Measurements from ENCODE around the gene MGP.

The MGP gene

DNA sequence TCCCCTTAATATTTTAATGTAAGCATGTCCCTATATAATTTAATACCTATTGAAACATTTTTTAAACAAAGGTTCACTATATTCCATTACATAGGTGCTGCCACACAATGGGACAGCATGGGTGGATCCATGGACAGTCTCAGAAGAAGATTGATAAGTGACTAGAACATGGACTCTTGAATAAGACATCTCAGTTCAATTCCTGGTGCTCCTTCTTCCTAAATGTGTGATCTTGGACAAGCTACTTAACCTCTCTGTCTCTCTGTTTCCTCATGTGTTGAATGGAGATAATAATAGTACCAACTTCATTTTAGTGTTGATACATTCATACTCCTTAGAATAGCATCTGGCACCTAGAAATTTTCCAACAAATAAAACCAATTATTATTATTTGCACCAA is 41.3 kb downstream of the MGP start:
- H3K79me2 ChIP-seq (ENCODE audit: control insufficient read depth, insufficient read depth, low read length, unreplicated experiment) = no peaks in the 10 kb centered on the region
- no peaks in the 10 kb centered on the region for H3K36me3 ChIP-seq (ENCODE audit: insufficient read depth, low read length)
- no peak overlapping the region for H2AFZ ChIP-seq (ENCODE audit: low read length, unreplicated experiment)
- peaks cover 30% of the 10 kb centered on the region for H3K4me1 ChIP-seq (ENCODE audit: control insufficient read depth, insufficient read depth, low read length, unreplicated experiment)
- no peaks in the 10 kb centered on the region for H3K27me3 ChIP-seq (ENCODE audit: insufficient read depth, low read length)
- no peak overlapping the region for H3K4me3 ChIP-seq (ENCODE audit: low read depth, low read length)
- H3K27ac ChIP-seq (ENCODE audit: low read depth, low read length) = no peak overlapping the region

DNA sequence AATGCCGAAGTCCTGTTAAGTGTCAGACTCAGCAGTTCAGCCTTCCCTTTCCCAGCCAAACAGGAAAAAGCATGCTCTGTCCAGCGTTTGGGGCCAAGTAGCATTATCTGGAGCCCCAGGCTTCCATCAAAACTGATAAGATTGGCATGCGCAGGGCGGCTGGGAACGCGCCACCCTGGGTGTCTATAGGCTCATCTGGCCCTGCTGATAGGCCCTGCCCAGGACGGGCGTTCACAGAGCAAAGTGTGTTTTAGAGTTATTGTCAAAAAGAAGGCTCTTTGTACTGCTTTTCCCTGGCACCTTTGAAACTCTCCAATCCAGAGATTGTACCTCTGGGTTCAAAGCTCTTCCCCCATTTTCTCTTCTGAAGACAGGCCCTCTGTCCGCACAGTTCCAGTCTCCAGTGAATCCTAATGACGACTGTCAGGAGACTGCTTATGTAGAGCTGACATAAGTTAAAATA is 42.2 kb downstream of the MGP start, which contains the start of gene ART4:
ART4 (minus strand) TSS at position 102 of the 463 bp plus-strand sequence. CDS start 413 bp downstream, outside the sequence.
- Histone ChIP-seq H3K79me2 (ENCODE audit: control insufficient read depth, insufficient read depth, low read length, unreplicated experiment) (no peaks in the 10 kb centered on the region), H3K4me3 (ENCODE audit: low read depth, low read length) (peak within 1 kb of the TSS; percentile 32; the same call in 1 of the 2 replicates), H3K4me1 (ENCODE audit: control insufficient read depth, insufficient read depth, low read length, unreplicated experiment) (peaks cover 31% of the 10 kb centered on the region), H3K36me3 (ENCODE audit: insufficient read depth, low read length) (no peaks in the 10 kb centered on the region), H3K27me3 (ENCODE audit: insufficient read depth, low read length) (no peaks in the 10 kb centered on the region), H2AFZ (ENCODE audit: low read length, unreplicated experiment) (peak within 1 kb of the TSS; percentile 30), H3K27ac (ENCODE audit: low read depth, low read length) (peak within 1 kb of the TSS; percentile 84)

DNA sequence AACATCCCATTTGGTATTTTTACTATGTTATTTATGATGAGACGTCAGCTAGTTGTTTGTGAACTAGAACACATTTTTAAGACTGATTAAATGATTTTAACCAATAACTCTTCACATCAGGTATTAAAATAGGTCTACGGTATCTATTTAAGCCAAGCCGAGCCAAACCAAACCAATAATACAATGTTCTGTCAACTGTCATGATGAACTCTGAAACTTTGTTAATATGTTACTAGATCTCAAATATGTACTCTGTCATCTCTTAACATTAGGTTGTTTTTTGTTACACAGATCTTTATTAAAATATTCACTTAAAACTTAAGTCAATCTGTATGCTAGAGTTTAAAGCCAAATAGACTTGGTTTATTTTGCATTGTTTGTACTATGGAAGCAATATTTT is 43.3 kb downstream of the MGP start:
- Histone ChIP-seq H3K36me3 (ENCODE audit: insufficient read depth, low read length) (no peaks in the 10 kb centered on the region), H2AFZ (ENCODE audit: low read length, unreplicated experiment) (peak overlapping the region; percentile 30), H3K27me3 (ENCODE audit: insufficient read depth, low read length) (no peaks in the 10 kb centered on the region), H3K4me3 (ENCODE audit: low read depth, low read length) (peak overlapping the region; percentile 32; the same call in 1 of the 2 replicates), H3K4me1 (ENCODE audit: control insufficient read depth, insufficient read depth, low read length, unreplicated experiment) (peaks cover 41% of the 10 kb centered on the region), H3K79me2 (ENCODE audit: control insufficient read depth, insufficient read depth, low read length, unreplicated experiment) (no peaks in the 10 kb centered on the region), H3K27ac (ENCODE audit: low read depth, low read length) (peak overlapping the region; percentile 84)

DNA sequence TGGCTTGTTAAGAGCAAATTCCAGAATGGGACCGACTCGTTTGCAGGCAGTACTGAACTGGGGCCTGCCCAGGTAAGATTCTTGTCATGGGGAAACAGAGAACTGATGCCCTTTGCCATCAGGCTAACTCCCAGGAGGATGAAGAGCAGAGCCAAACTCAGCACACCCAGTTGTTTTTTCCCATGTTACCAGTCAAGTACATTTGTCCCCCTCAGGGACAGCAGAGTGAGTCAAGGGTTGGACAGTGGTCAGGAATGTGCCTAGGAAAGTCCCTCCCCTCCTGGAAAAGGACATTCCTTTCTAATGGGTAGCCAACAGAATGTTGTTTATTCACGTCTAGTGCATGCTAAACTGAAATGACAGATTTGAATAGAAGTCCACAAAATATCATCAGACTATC is 43.9 kb downstream of the MGP start:
- H3K79me2 ChIP-seq (ENCODE audit: control insufficient read depth, insufficient read depth, low read length, unreplicated experiment) = no peaks in the 10 kb centered on the region
- H3K27ac ChIP-seq (ENCODE audit: low read depth, low read length) = peak overlapping the region; percentile 84
- H2AFZ ChIP-seq (ENCODE audit: low read length, unreplicated experiment) = no peak overlapping the region
- peak overlapping the region; percentile 15; the same call in 1 of the 2 replicates for H3K4me3 ChIP-seq (ENCODE audit: low read depth, low read length)
- no peaks in the 10 kb centered on the region for H3K27me3 ChIP-seq (ENCODE audit: insufficient read depth, low read length)
- no peaks in the 10 kb centered on the region for H3K36me3 ChIP-seq (ENCODE audit: insufficient read depth, low read length)
- H3K4me1 ChIP-seq (ENCODE audit: control insufficient read depth, insufficient read depth, low read length, unreplicated experiment) = peaks cover 44% of the 10 kb centered on the region

DNA sequence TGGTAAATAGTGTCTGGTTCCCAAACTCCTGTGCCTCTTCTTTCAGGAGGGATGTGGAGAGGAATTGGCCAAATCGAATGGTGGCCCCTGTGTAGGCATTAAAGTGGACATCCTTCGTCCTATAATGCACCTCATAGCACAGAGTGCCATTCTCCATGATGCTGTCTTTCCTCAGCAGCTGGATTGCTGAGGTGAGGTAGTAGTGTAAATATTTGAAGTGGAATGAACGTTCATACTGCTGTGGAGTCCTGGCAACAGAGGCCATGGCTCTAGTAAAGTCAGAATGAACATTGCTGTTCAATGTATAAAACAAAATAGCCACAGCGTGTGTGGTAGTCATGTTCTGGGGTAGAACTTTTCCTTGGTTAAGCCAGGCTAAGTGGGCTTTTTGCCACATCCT is 45.0 kb downstream of the MGP start:
- no peaks in the 10 kb centered on the region for H3K27me3 ChIP-seq (ENCODE audit: insufficient read depth, low read length)

DNA sequence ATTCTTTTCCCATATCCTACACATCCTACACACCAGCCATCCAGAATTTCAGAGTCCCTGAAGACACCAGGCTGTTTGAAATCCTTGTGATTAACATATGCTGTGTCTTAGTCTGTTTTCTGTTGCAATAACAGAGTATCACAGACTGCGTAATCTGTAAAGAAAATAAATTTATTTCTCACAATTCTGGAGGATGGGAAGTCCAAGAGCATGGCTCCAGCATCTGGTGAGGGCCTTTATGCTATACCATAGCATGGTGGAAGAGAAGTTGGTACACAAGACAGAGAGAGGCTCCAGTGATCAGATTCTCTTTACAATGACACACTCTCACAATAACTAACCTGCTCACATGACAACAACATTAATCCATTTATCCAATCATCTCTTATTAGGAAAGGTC is 46.4 kb downstream of the MGP start:
- H3K27me3 ChIP-seq (ENCODE audit: insufficient read depth, low read length) = no peaks in the 10 kb centered on the region
- no peaks in the 10 kb centered on the region for H3K79me2 ChIP-seq (ENCODE audit: control insufficient read depth, insufficient read depth, low read length, unreplicated experiment)
- no peak overlapping the region for H3K27ac ChIP-seq (ENCODE audit: low read depth, low read length)
- H2AFZ ChIP-seq (ENCODE audit: low read length, unreplicated experiment) = no peak overlapping the region
- no peaks in the 10 kb centered on the region for H3K36me3 ChIP-seq (ENCODE audit: insufficient read depth, low read length)
- peaks cover 52% of the 10 kb centered on the region for H3K4me1 ChIP-seq (ENCODE audit: control insufficient read depth, insufficient read depth, low read length, unreplicated experiment)
- H3K4me3 ChIP-seq (ENCODE audit: low read depth, low read length) = no peak overlapping the region

More for the DNA sequence above, 45.0 kb downstream of the MGP start:
- no peak overlapping the region for H2AFZ ChIP-seq (ENCODE audit: low read length, unreplicated experiment)
- no peaks in the 10 kb centered on the region for H3K79me2 ChIP-seq (ENCODE audit: control insufficient read depth, insufficient read depth, low read length, unreplicated experiment)
- H3K27ac ChIP-seq (ENCODE audit: low read depth, low read length) = no peak overlapping the region
- H3K36me3 ChIP-seq (ENCODE audit: insufficient read depth, low read length) = no peaks in the 10 kb centered on the region
- peaks cover 39% of the 10 kb centered on the region for H3K4me1 ChIP-seq (ENCODE audit: control insufficient read depth, insufficient read depth, low read length, unreplicated experiment)
- H3K4me3 ChIP-seq (ENCODE audit: low read depth, low read length) = no peak overlapping the region

DNA sequence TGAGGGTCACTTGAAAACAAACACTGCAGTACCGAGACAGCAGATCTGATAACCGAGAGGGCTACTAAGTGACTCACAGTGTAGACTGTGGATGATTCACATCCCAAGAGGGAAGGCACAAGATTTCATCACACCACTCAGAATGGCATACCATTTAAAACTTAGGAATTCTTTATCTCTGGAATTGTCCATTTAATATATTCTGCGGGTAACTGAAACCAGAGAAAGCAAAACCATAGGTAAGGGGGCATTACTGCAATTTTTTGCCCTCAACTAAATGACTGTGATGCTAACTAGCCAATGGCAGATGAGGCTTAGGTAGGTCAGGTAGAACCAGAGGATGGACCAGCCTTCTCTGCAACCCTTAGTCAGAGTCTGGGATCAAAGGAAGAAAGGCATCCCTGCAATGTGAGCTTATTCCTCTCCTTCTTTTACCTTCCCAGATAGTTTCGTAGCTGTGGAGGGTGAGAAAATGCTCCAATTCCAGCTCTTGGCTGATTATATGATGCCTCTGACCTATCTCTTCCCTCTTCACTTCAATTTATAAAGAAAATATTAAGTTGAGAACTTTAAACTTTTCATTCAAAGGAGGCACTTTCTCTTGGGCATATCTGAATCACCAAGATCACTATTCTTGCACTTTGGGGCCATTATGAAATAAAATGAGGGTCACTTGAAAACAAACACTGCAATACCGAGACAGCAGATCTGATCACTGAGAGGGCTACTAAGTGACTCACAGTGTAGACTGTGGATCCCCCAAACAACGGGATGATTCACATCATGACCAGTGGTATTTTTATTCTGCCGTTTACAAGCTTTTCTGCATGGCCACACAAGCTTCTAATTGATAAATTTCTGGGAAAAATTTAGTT is 49.1 kb downstream of the MGP start:
- H3K27me3 ChIP-seq (ENCODE audit: insufficient read depth, low read length) = no peaks in the 10 kb centered on the region
- H2AFZ ChIP-seq (ENCODE audit: low read length, unreplicated experiment) = peak overlapping the region; percentile 35
- H3K27ac ChIP-seq (ENCODE audit: low read depth, low read length) = peak overlapping the region; percentile 94
- H3K79me2 ChIP-seq (ENCODE audit: control insufficient read depth, insufficient read depth, low read length, unreplicated experiment) = no peaks in the 10 kb centered on the region
- H3K4me1 ChIP-seq (ENCODE audit: control insufficient read depth, insufficient read depth, low read length, unreplicated experiment) = peaks cover 44% of the 10 kb centered on the region
- no peaks in the 10 kb centered on the region for H3K36me3 ChIP-seq (ENCODE audit: insufficient read depth, low read length)
- peak overlapping the region; percentile 70 for H3K4me3 ChIP-seq (ENCODE audit: low read depth, low read length)

DNA sequence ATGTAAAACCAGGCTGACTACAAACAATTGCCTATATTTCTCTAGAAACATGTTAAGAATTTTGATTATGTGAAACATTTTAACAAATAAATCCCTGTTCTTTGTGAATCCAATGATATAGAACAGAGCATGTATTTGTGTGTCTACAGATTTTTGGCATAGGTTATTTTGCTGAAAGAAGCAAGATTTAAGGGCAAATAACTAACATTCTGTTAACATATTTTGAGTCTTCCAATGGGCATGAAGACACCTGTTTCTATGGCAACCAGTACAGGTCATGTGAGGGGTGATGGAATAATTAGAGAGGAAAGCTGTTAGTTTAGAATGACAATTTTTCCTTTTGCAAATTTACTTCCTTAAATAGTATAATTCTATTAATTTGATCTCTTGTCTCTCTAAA is 51.1 kb downstream of the MGP start:
- no peaks in the 10 kb centered on the region for H3K79me2 ChIP-seq (ENCODE audit: control insufficient read depth, insufficient read depth, low read length, unreplicated experiment)
- H3K4me3 ChIP-seq (ENCODE audit: low read depth, low read length) = no peak overlapping the region
- H3K27me3 ChIP-seq (ENCODE audit: insufficient read depth, low read length) = no peaks in the 10 kb centered on the region
- peaks cover 36% of the 10 kb centered on the region for H3K4me1 ChIP-seq (ENCODE audit: control insufficient read depth, insufficient read depth, low read length, unreplicated experiment)
- no peak overlapping the region for H2AFZ ChIP-seq (ENCODE audit: low read length, unreplicated experiment)
- H3K27ac ChIP-seq (ENCODE audit: low read depth, low read length) = peak overlapping the region; percentile 47; the same call in 1 of the 2 replicates
- no peaks in the 10 kb centered on the region for H3K36me3 ChIP-seq (ENCODE audit: insufficient read depth, low read length)

DNA sequence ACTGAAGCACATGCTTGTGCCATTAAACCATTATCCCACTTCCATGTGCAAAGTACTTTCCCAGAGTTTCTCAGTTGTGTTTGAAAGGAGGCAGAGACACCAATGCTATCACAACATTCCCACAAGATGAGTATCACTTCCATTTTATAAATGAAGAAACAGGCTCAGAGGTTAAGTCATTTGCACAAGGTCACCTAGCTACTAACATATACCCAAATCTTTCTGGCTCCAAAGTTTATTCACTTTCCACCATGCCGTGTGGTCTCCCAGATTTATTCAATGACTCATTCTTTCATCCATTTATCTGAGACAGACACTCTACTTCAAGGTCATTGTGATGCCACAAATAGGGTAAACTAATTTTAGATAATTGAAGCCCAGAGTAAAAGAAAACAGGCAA is 51.7 kb downstream of the MGP start:
- Histone ChIP-seq H3K4me3 (ENCODE audit: low read depth, low read length) (peak overlapping the region; percentile 17; the same call in 1 of the 2 replicates), H3K79me2 (ENCODE audit: control insufficient read depth, insufficient read depth, low read length, unreplicated experiment) (no peaks in the 10 kb centered on the region), H3K27me3 (ENCODE audit: insufficient read depth, low read length) (no peaks in the 10 kb centered on the region), H3K36me3 (ENCODE audit: insufficient read depth, low read length) (no peaks in the 10 kb centered on the region), H3K4me1 (ENCODE audit: control insufficient read depth, insufficient read depth, low read length, unreplicated experiment) (peaks cover 36% of the 10 kb centered on the region), H2AFZ (ENCODE audit: low read length, unreplicated experiment) (peak overlapping the region; percentile 20), H3K27ac (ENCODE audit: low read depth, low read length) (peak overlapping the region; percentile 21)

DNA sequence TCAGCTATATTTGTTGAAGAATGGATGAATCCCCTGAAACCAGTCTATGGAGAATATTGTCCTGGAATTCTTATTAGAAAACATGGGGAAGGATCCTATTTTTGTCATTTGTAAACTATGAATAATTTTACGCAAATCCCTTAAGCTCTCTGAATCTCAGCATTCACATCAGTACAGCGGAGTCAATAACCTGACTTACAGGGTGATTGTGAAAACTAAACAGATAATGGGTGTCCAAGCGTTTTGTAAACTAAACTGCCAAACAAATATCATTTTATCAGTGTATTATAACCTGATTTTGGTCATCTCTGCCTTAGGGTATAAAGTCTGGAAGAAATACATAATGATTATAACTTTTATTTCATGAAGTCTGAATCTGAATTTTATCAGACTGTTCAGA is 52.3 kb downstream of the MGP start:
- Histone ChIP-seq H3K27me3 (ENCODE audit: insufficient read depth, low read length) (no peaks in the 10 kb centered on the region), H3K36me3 (ENCODE audit: insufficient read depth, low read length) (no peaks in the 10 kb centered on the region), H3K4me3 (ENCODE audit: low read depth, low read length) (no peak overlapping the region), H3K4me1 (ENCODE audit: control insufficient read depth, insufficient read depth, low read length, unreplicated experiment) (peaks cover 33% of the 10 kb centered on the region), H3K27ac (ENCODE audit: low read depth, low read length) (peak overlapping the region; percentile 21), H3K79me2 (ENCODE audit: control insufficient read depth, insufficient read depth, low read length, unreplicated experiment) (no peaks in the 10 kb centered on the region), H2AFZ (ENCODE audit: low read length, unreplicated experiment) (peak overlapping the region; percentile 20)
